AG09309 (cell line): ENCODE results near the gene FDPS.

ENCODE experiments used
- DNase-seq: peaks from one replicate; pipeline ENCODE4 v3.0.0-alpha.2; 2010; ENCODE audit warnings: low read depth
- H3K4me3 ChIP-seq: 2 replicates; pipeline ENCODE4 v1.5.1; 2011; ENCODE audit warnings: mild to moderate bottlenecking, low read depth, low read length, moderate library complexity; ENCODE audit not compliant: control insufficient read depth
- CTCF ChIP-seq: IDR thresholded peaks from 2 replicates; pipeline ENCODE4 v1.5.1; 2011; ENCODE audit warnings: mild to moderate bottlenecking, low read depth, low read length, inconsistent platforms; ENCODE audit not compliant: insufficient read depth, control insufficient read depth; ENCODE audit errors: missing control alignments

Gene FDPS

GRCh38 chr1:155352631-155353030, 44.0 kb downstream of the FDPS start:
- DNase-seq = no peak
- no peak overlapping the region for H3K4me3 ChIP-seq
- TF ChIP-seq CTCF = no peak

GRCh38 chr1:155360051-155360450, 51.4 kb downstream of the FDPS start:
- DNase-seq = no peak
- TF ChIP-seq CTCF = no peak
- no peak overlapping the region for H3K4me3 ChIP-seq
